ENCODE results near the gene IL15.
"Not testable (repeated sequence)": the region's sequence is repeated elsewhere in the genome, so short reads cannot be mapped to it uniquely, and the experiment has no call there.

DNA sequence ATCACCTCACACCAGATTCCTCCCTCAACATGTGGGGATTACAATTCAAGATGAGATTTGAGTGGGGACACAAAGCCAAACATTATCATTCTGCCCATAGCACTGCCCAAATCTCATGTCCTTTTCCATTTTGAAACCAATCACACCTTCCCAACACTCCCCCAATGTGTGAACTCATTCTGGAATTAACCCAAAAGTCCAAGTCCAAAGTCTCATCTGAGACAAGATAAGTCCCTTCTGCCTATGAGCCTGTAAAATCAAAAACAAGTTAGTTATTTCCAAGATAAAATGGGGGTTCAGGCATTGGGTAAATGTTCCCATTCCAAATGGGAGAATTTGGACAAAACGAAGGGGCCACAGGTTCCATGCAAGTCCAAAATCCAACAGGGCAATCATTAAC is 54.9 kb downstream of the IL15 start:
- not testable (repeated sequence) for TF ChIP-seq POLR2A (IDR thresholded peaks at IDR 0.05; ENCODE audit: low read depth, low read length); TAF1 (IDR thresholded peaks at IDR 0.05; ENCODE audit: borderline replicate concordance, low read depth, low read length); POLR2AphosphoS5 (IDR thresholded peaks at IDR 0.05; ENCODE audit: low read depth, low read length)

All from GM12892 (cell line).